SJCRH30 (cell line): Measurements from ENCODE around the gene TAF1B. TPM values are rescaled to one million over a fixed set of nuclear protein-coding genes. Genes with fewer than 3 reads are reported as not detected.
"Not testable (repeated sequence)": the region's sequence is repeated elsewhere in the genome, so short reads cannot be mapped to it uniquely, and the experiment has no call there.

Source experiments
- DNase-seq, 2 experiments: peaks; one replicate each; pipeline ENCODE4 v3.0.0-alpha.2; 2015 to 2020
- H3K27ac ChIP-seq: fragments of 250-450 bp; sonication (Bioruptor Pico); 2 replicates; pipeline ENCODE4 v1.5.1; 2020; ENCODE audit warnings: mild to moderate bottlenecking, moderate library complexity
- H3K27me3 ChIP-seq: fragments of 250-450 bp; sonication (Bioruptor Pico); 2 replicates; pipeline ENCODE4 v1.5.1; 2020; ENCODE audit warnings: mild to moderate bottlenecking, moderate library complexity
- H3K36me3 ChIP-seq: fragments of 250-450 bp; sonication (Bioruptor Pico); 2 replicates; pipeline ENCODE4 v1.5.1; 2020; ENCODE audit warnings: mild to moderate bottlenecking, moderate library complexity
- H3K4me1 ChIP-seq: fragments of 250-450 bp; sonication (Bioruptor Pico); 2 replicates; pipeline ENCODE4 v1.5.1; 2020; ENCODE audit warnings: mild to moderate bottlenecking, moderate library complexity
- H3K4me3 ChIP-seq: fragments of 250-450 bp; sonication (Bioruptor Pico); 2 replicates; pipeline ENCODE4 v1.5.1; 2020; ENCODE audit warnings: mild to moderate bottlenecking, moderate library complexity
- H3K9me3 ChIP-seq: fragments of 250-450 bp; sonication (Bioruptor Pico); replicated peaks from 2 replicates; pipeline ENCODE4 v1.5.1; 2020; ENCODE audit warnings: mild to moderate bottlenecking, moderate library complexity
- total RNA-seq: library from RNA; depleted of rRNA; stranded (reverse); fragments of >200 nt; shearing (Covaris generic); gene quantifications from 2 replicates; pipeline ENCODE4 v1.2.3, GENCODE V29; 2014

The TAF1B gene
- total RNA-seq, 1 experiment from 2014 or later = 40.5 TPM

GRCh38 chr2:9905413-9905812 is 62.1 kb downstream of the TAF1B start:
- Histone ChIP-seq H3K27ac (no peak overlapping the region), H3K4me1 (no peaks in the 10 kb centered on the region), H3K9me3 (no peaks in the 10 kb centered on the region), H3K36me3 (peaks cover 13% of the 10 kb centered on the region), H3K4me3 (no peak overlapping the region), H3K27me3 (no peaks in the 10 kb centered on the region)
- DNase-seq = no peak

DNA sequence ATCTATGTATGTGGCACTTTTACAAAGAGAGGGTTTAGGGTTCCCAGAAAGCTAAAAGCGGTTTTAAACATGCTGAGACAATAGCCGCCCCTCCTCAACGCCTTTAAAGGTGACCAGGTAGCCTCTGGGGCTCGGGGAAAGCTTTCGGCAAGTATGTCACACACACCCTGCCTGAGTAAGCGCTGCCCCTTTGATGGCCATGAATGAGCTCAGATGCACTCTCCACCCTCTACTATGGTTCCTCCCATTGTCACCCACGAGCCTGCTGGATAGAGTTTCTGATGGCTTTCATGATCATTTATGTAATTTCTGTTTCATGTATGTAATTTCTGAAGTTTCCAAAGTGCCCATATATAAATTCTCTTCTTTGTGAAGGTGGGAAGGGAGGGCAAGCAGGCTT is 64.1 kb downstream of the TAF1B start:
- Histone ChIP-seq H3K4me1 (no peaks in the 10 kb centered on the region), H3K9me3 (no peaks in the 10 kb centered on the region), H3K27ac (no peak overlapping the region), H3K36me3 (peaks cover 21% of the 10 kb centered on the region), H3K27me3 (no peaks in the 10 kb centered on the region), H3K4me3 (no peak overlapping the region)
- no peak for DNase-seq

DNA sequence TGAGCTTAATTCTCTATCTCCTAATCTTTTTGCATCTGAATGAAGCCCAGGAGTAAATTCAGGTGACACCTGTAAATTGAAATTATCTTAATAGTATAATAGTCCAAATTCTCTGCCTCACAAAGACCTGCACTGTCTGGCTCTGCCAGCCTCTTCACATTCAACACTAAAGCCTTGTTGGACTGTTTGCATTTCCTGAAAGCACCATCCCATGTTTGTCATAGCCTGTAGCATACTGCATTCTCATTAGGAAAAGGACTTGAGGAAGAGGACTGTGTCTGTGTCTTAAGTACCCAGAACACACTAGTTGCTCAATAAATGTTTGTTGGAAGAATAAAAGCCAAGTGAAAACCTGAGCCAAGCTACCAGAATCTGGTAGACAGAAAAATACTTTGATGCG is 65.4 kb downstream of the TAF1B start:
- H3K4me3 ChIP-seq = no peak overlapping the region
- DNase-seq = no peak
- no peaks in the 10 kb centered on the region for H3K4me1 ChIP-seq

GRCh38 chr2:9909106-9909505 is 65.8 kb downstream of the TAF1B start:
- Histone ChIP-seq H3K27ac (no peak overlapping the region), H3K36me3 (peaks cover 38% of the 10 kb centered on the region), H3K9me3 (no peaks in the 10 kb centered on the region), H3K4me1 (peaks cover 2% of the 10 kb centered on the region; the same call in 1 of the 2 replicates), H3K27me3 (no peaks in the 10 kb centered on the region), H3K4me3 (no peak overlapping the region)
- DNase-seq = no peak

More for the DNA sequence above, 65.4 kb downstream of the TAF1B start:
- Histone ChIP-seq H3K27ac (no peak overlapping the region), H3K9me3 (no peaks in the 10 kb centered on the region), H3K36me3 (peaks cover 33% of the 10 kb centered on the region), H3K27me3 (no peaks in the 10 kb centered on the region)

GRCh38 chr2:9910699-9911098 is 67.4 kb downstream of the TAF1B start:
- H3K27me3 ChIP-seq = no peaks in the 10 kb centered on the region
- peaks cover 12% of the 10 kb centered on the region for H3K4me1 ChIP-seq
- no peak overlapping the region for H3K27ac ChIP-seq
- H3K36me3 ChIP-seq = peaks cover 44% of the 10 kb centered on the region
- H3K9me3 ChIP-seq = no peaks in the 10 kb centered on the region
- H3K4me3 ChIP-seq = no peak overlapping the region
- DNase-seq = no peak

GRCh38 chr2:9912468-9912867 is 69.2 kb downstream of the TAF1B start:
- Histone ChIP-seq H3K9me3 (no peaks in the 10 kb centered on the region), H3K27ac (no peak overlapping the region), H3K36me3 (peaks cover 45% of the 10 kb centered on the region), H3K4me1 (peaks cover 12% of the 10 kb centered on the region), H3K4me3 (no peak overlapping the region), H3K27me3 (no peaks in the 10 kb centered on the region)
- DNase-seq = no peak

GRCh38 chr2:9914384-9915065 is 71.3 kb downstream of the TAF1B start:
- peaks cover 12% of the 10 kb centered on the region for H3K4me1 ChIP-seq
- no peaks in the 10 kb centered on the region for H3K27me3 ChIP-seq
- H3K36me3 ChIP-seq = peaks cover 51% of the 10 kb centered on the region
- peak overlapping the region; percentile 41 for H3K27ac ChIP-seq
- no peak overlapping the region for H3K4me3 ChIP-seq
- peak; percentile 57 to 61 for DNase-seq
- H3K9me3 ChIP-seq = no peaks in the 10 kb centered on the region

DNA sequence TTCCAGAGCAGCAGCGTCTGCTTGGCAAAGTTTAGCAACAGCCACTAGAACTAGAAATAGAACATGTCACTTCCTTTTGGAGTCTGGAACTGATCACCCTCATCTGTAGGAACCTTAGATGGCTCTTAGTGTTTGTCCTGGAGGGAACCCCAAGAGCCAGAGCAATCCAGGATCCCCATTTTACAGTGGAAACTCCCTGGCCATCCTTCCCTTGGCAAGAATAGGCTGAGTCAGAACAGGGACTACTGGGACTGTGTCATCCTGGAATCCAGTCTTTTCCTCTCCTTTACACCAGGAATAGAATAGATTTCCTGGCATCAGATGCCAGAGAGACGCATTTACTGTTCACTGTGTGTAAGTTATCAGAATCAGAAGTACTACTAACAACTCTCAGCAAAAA is 75.0 kb downstream of the TAF1B start:
- peaks cover 43% of the 10 kb centered on the region for H3K36me3 ChIP-seq
- no peak overlapping the region for H3K27ac ChIP-seq
- no peak for DNase-seq
- H3K4me3 ChIP-seq = no peak overlapping the region
- H3K4me1 ChIP-seq = peaks cover 12% of the 10 kb centered on the region
- no peaks in the 10 kb centered on the region for H3K9me3 ChIP-seq
- no peaks in the 10 kb centered on the region for H3K27me3 ChIP-seq

DNA sequence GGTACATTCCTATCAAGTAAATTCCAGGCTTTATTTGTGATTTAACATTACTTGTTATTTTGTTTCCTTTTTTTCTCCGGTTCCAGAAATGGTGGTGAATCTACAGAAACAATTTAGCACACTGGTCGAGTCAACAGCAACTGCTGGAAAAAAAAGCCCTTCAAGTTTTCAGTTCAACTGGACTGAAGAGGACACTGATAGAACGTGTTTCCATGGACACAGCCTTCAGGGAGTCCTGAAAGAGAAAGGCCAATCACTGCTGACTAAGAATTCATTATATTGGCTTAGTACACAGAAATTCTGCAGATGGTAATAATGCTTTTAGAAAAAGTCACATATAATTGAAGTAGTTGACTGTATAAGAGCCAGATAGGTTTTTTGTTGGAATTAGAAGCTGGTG is 76.2 kb downstream of the TAF1B start:
- Histone ChIP-seq H3K9me3 (no peaks in the 10 kb centered on the region), H3K36me3 (peaks cover 30% of the 10 kb centered on the region), H3K27ac (no peak overlapping the region)

GRCh38 chr2:9927020-9927419 is 83.7 kb downstream of the TAF1B start:
- not testable (repeated sequence) for DNase-seq, H3K27me3 ChIP-seq, H3K4me3 ChIP-seq, H3K9me3 ChIP-seq, H3K27ac ChIP-seq, H3K4me1 ChIP-seq
- H3K36me3 ChIP-seq = peaks cover 20% of the 10 kb centered on the region

More for the DNA sequence above, 76.2 kb downstream of the TAF1B start:
- Histone ChIP-seq H3K27me3 (no peaks in the 10 kb centered on the region), H3K4me3 (no peak overlapping the region), H3K4me1 (peaks cover 6% of the 10 kb centered on the region)
- no peak for DNase-seq

DNA sequence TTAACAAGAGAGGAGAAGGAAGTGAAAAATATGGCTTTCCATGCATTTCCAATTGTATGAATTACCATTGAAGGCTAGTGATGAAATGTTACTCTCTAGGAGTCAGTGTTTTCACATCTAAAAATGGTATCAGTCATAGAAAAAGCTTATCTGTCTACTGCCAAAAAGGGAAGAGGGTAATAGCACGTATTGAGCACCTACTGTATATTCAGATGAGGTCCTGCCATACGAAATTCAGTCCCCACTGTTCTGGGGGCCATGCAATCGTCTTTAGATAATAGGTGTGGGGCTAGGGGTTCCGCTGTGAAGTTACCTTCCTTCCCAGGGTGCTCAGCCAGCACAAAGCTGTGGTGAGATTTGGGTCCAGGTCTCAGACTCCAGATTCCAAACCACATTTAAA is 94.0 kb downstream of the TAF1B start:
- H3K9me3 ChIP-seq = no peaks in the 10 kb centered on the region
- H3K4me1 ChIP-seq = peaks cover 15% of the 10 kb centered on the region
- no peak overlapping the region for H3K27ac ChIP-seq
- no peaks in the 10 kb centered on the region for H3K27me3 ChIP-seq
- peaks cover 20% of the 10 kb centered on the region for H3K36me3 ChIP-seq
- H3K4me3 ChIP-seq = no peak overlapping the region
- DNase-seq = no peak

- Histone ChIP-seq H3K4me1 (peaks cover 15% of the 10 kb centered on the region), H3K27me3 (no peaks in the 10 kb centered on the region), H3K36me3 (peaks cover 15% of the 10 kb centered on the region), H3K4me3 (no peak overlapping the region), H3K27ac (no peak overlapping the region), H3K9me3 (no peaks in the 10 kb centered on the region)
- DNase-seq = no peak
Measured at GRCh38 chr2:9937968-9938367, 94.7 kb downstream of the TAF1B start.

DNA sequence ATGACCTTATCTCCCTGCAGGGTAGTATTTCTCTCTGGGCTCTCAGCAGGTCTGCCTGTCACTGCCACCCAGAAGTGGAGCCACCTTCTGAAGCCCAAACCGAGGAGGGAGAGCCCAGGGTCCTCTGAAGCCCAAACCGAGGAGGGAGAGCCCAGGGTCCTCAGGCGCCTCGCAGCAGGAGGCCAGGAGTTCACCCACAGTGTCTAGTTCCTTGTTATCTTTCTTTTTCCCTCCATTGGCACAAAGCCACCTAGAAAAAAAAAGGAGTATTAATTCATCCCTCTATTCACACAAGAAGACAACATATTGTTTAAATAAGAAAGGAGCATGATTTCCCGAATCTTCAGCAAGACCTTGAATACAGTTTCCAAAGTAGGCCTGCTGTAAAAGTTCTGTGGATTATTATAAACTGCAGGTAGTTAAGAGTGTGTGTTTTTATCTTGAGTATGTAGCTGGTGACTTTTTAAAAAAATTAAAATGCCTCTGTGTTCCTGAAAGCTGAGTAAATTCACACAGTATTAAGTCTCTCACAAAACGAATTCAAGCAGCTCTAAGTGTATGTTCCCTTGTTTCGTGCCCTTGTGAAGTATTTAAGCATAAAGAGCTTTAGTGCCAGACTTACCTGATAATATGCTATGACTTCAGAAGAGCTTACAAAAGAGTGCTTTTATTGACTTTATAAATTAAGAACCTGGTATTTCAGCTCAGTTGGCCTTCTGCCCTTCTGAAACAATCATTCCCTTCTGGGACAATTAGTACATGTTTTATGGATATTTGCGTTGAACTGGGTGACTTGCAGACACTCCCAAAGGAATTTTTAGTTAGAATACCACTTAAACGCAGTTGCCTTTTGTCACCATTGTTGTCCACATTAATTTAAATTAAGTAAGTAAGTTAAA is 96.6 kb downstream of the TAF1B start:
- Histone ChIP-seq H3K36me3 (no peaks in the 10 kb centered on the region), H3K4me3 (no peak overlapping the region), H3K9me3 (no peaks in the 10 kb centered on the region), H3K27ac (no peak overlapping the region), H3K4me1 (peaks cover 15% of the 10 kb centered on the region), H3K27me3 (no peaks in the 10 kb centered on the region)
- DNase-seq = no peak

DNA sequence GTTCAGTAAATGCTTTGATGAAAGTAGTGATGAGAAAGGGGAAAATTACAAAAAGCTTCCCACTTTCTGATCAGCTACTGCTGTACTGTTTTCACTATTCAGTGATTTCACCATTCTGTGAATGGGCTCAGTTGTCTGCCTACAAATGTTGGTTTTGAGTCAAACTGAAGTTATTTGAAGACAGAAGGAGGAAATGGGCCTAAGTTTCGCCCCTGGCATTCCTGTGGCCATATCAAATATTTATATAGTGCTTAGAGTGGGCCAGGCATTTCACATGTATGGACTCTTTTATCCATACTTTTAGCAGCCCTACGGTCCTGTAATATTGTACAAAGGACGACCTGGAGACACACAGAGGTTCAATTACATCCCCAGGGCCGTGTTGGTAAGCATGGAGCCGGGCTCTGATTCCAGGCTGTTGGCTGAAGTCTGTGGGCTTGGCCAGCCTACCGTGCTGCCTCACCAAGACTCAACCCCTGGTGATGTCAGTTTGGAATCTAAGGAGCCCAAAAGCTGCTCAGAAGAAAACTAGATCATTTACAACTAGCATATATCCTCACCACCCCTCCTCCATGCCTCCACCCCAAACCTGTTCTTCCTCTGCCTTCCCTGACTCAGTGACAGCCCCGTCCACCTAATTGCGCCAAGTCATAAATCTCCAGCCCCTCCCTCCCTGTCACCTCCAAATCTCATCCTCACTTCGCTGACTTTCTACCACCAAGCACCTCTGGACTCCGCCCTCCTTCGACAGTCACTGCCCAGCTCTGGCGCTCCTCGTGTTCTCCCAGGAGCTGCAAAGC is 98.1 kb downstream of the TAF1B start:
- Histone ChIP-seq H3K4me3 (no peak overlapping the region), H3K36me3 (no peaks in the 10 kb centered on the region), H3K27me3 (no peaks in the 10 kb centered on the region), H3K27ac (no peak overlapping the region; the same call in 1 of the 2 replicates), H3K9me3 (no peaks in the 10 kb centered on the region), H3K4me1 (peaks cover 26% of the 10 kb centered on the region)
- DNase-seq = peak; percentile 30 to 43

- Histone ChIP-seq H3K9me3 (no peaks in the 10 kb centered on the region), H3K36me3 (no peaks in the 10 kb centered on the region), H3K27me3 (no peaks in the 10 kb centered on the region), H3K4me1 (peaks cover 32% of the 10 kb centered on the region), H3K27ac (no peak overlapping the region), H3K4me3 (no peak overlapping the region)
- DNase-seq = no peak
Measured at GRCh38 chr2:9941996-9942390, 98.7 kb downstream of the TAF1B start.
